MM.1S (cell line): Measurements from ENCODE around the gene LRRC27.

Source experiments
- CTCF ChIP-seq: fragments of 300-600 bp; sonication (generic); IDR thresholded peaks from 2 replicates; pipeline ENCODE4 v1.5.1; 2016; ENCODE audit warnings: antibody characterized with exemption, low read length, mixed read lengths
- EZH2 ChIP-seq: fragments of 300-600 bp; sonication (generic); optimal IDR thresholded peaks from 2 replicates; pipeline ENCODE3; 2017; ENCODE audit warnings: low read depth, mild to moderate bottlenecking, antibody characterized with exemption, low read length, mixed read lengths
- EZH2phosphoT487 ChIP-seq: fragments of 300-600 bp; sonication (generic); IDR thresholded peaks from 2 replicates; pipeline ENCODE4 v1.6.1; 2018; ENCODE audit warnings: antibody characterized with exemption, low read length

- TF ChIP-seq CTCF, result no peak
- no peak for TF ChIP-seq EZH2phosphoT487
- no peak for TF ChIP-seq EZH2
These were observed 95.2 kb downstream of the LRRC27 start for GRCh38 chr10:132427006-132427771.
